Measurements from ENCODE around the gene CLPTM1. TPM values are rescaled to one million over a fixed set of nuclear protein-coding genes. Genes with fewer than 3 reads are reported as not detected.
A peak's percentile ranks its signal among the peaks of the same experiment; 100 is the strongest.

CLPTM1 gene
- total RNA-seq, 4 donors from 2014 or later: 95.7 to 156 (median 125) TPM

- TF ChIP-seq CTCF (IDR thresholded peaks at IDR 0.05): no peak
- no peak for TF ChIP-seq POLR2A (IDR thresholded peaks at IDR 0.05)
- H3K9me3 ChIP-seq: no peaks in the 10 kb centered on the region
- H3K4me3 ChIP-seq: no peak overlapping the region
- H3K36me3 ChIP-seq: peaks cover 0 to 51% (median 0%) of the 10 kb centered on the region in 3 donors
- H3K27ac ChIP-seq: no peak overlapping the region
- no peak for DNase-seq
- no peaks in the 10 kb centered on the region for H3K27me3 ChIP-seq
- H3K4me1 ChIP-seq: peaks cover 0 to 14% (median 12%) of the 10 kb centered on the region in 4 donors
These were observed 80.6 kb downstream of the CLPTM1 start for GRCh38 chr19:45035755-45036154.

DNA sequence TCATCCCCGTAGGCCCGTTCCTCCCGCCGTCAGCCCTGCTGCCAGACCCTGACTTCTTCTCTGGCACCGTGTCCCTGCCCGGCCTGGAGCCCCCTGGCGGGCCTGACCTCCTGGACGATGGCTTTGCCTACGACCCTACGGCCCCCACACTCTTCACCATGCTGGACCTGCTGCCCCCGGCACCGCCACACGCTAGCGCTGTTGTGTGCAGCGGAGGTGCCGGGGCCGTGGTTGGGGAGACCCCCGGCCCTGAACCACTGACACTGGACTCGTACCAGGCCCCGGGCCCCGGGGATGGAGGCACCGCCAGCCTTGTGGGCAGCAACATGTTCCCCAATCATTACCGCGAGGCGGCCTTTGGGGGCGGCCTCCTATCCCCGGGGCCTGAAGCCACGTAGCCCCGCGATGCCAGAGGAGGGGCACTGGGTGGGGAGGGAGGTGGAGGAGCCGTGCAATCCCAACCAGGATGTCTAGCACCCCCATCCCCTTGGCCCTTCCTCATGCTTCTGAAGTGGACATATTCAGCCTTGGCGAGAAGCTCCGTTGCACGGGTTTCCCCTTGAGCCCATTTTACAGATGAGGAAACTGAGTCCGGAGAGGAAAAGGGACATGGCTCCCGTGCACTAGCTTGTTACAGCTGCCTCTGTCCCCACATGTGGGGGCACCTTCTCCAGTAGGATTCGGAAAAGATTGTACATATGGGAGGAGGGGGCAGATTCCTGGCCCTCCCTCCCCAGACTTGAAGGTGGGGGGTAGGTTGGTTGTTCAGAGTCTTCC, 82.4 kb downstream of the CLPTM1 start:
- H3K4me1 ChIP-seq: peaks cover 0 to 27% (median 19%) of the 10 kb centered on the region in 4 donors
- H3K27ac ChIP-seq: peak overlapping the region in 1 of 4 donors; percentile 98
- no peaks in the 10 kb centered on the region for H3K9me3 ChIP-seq
- no peaks in the 10 kb centered on the region for H3K27me3 ChIP-seq
- no peak for DNase-seq
- H3K4me3 ChIP-seq: no peak overlapping the region
- TF ChIP-seq CTCF (IDR thresholded peaks at IDR 0.05): no peak
- TF ChIP-seq POLR2A (IDR thresholded peaks at IDR 0.05): no peak
- peaks cover 0 to 56% (median 0%) of the 10 kb centered on the region in 3 donors for H3K36me3 ChIP-seq

GRCh38 chr19:45038931-45039893, 84.0 kb downstream of the CLPTM1 start, which contains the start of gene CLASRP:
Gene CLASRP (plus strand): TSS chr19:45039045. CDS start chr19:45040213, 1,168 bp downstream.
- TF ChIP-seq POLR2A (IDR thresholded peaks at IDR 0.05) (peak; percentile 89 to 90), CTCF (IDR thresholded peaks at IDR 0.05) (no peak)
- Histone ChIP-seq H3K27ac (peak within 1 kb of the TSS; percentile 90 to 98 (median 96)), H3K9me3 (no peaks in the 10 kb centered on the region), H3K4me3 (peak within 1 kb of the TSS; percentile 82 to 95 (median 84)), H3K36me3 (peaks cover 0 to 56% (median 0%) of the 10 kb centered on the region in 3 donors), H3K4me1 (peaks cover 0 to 29% (median 19%) of the 10 kb centered on the region in 4 donors), H3K27me3 (no peaks in the 10 kb centered on the region)
- peak; percentile 90 to 95 (median 94) for DNase-seq

DNA sequence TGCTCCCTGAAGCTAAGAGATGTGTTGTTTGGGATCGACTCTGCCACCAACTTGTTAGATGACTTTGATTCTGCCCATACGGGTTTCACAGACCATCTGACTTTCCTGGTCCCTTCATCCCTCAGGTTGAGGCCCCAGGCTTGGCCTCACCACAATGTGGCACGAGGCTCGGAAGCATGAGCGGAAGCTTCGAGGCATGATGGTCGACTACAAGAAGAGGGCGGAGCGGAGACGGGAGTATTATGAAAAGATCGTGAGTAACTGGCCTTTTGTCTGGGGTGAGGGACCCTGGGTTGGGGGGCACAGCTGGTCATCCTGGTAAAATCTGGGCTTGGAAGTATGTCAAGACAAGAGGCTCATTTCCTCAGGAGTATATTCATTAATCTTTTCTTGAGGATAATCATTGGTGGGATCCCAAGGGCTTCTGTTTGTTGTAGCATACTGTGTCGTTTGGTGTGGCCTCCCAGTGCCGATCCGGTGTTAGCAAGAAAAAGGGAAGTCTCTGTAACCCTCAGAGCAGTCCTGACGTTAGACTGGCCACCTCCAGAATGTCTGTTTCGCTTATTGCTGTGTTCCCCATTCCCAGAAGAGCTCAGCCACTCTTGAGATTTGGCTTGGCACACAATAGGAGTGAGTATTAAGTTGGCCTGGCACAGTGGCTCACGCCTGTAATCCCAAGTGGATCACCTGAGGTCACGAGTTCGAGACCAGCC, 85.0 kb downstream of the CLPTM1 start:
- Histone ChIP-seq H3K36me3 (peaks cover 0 to 56% (median 0%) of the 10 kb centered on the region in 3 donors), H3K27ac (peak overlapping the region in 1 of 4 donors; percentile 96), H3K4me1 (peaks cover 0 to 39% (median 19%) of the 10 kb centered on the region in 4 donors), H3K27me3 (no peaks in the 10 kb centered on the region), H3K9me3 (no peaks in the 10 kb centered on the region), H3K4me3 (peak overlapping the region; percentile 82 to 95 (median 84))
- DNase-seq: no peak
- TF ChIP-seq POLR2A (IDR thresholded peaks at IDR 0.05) (no peak), CTCF (IDR thresholded peaks at IDR 0.05) (no peak)

GRCh38 chr19:45041125-45041524, 85.9 kb downstream of the CLPTM1 start:
- TF ChIP-seq POLR2A (IDR thresholded peaks at IDR 0.05) (no peak), CTCF (IDR thresholded peaks at IDR 0.05) (no peak)
- Histone ChIP-seq H3K9me3 (no peaks in the 10 kb centered on the region), H3K27ac (peak overlapping the region in 1 of 4 donors; percentile 55), H3K4me1 (peaks cover 0 to 48% (median 19%) of the 10 kb centered on the region in 4 donors), H3K27me3 (no peaks in the 10 kb centered on the region), H3K4me3 (no peak overlapping the region), H3K36me3 (peaks cover 0 to 58% (median 0%) of the 10 kb centered on the region in 3 donors)
- DNase-seq: no peak

Measured in Peyer's patch (tissue), 4 donors.